ENCODE results near the gene SLC16A11. TPM values are rescaled to one million over a fixed set of nuclear protein-coding genes. Genes with fewer than 3 reads are reported as not detected.

SLC16A11 gene
- total and polyA plus RNA-seq, 2 donors from 2014 or later, result 2.1 to 7.8 TPM

DNA sequence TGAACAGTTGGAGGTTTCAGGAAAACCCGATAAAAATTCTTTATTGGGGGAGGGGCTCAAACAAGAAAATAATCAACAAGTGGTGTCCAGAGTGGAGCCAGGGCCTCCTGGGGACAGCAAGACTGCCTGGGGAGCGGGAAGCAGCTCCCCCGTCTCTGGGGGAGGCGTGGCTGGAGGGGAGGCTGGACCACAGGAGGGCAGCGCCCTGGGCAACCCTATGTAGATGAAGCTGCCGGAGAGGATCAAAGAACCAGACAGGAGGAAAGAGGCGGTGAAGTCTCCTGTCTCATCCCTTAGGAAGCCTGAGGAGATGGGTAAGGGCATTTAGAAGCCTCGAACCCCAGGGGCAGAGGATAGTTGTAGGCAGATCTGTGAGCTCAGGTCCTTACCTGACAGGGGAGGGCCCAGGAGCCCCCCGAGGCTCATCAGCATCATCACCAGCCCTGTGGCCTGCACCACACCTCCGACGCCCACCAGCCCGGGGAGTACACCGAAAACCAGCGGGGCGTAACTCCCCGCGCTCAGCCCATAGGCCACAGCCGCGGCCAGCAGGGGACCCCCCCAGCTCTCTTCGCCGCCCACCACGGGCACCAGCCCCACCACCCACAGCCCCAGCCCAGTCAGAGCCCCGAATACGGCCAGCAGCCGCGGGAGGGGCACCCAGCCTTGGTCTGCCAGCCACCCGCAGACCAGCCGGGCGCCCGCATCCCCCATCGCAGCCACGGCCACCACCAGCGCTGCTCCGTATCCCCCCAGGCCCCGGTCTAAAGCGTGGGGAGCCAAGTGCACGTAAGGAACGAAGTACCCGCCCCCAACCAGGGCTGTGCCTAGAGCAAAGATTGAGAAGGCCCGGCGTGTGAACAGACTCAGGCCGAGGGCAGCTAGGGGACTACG, 2.0 kb downstream of the SLC16A11 start:
- H3K36me3 ChIP-seq (ENCODE audit: control insufficient read depth in 2 of 3, insufficient read depth in 3 of 3, low read length in 3 of 3), result no peaks in the 10 kb centered on the region
- peaks cover 7% of the 10 kb centered on the region for H3K27me3 ChIP-seq (ENCODE audit: control insufficient read depth, insufficient read depth, low read length)
- no peak for FAIRE-seq
- no peak overlapping the region for H3K4me3 ChIP-seq (ENCODE audit: low read length in 3 of 3)
- peak in 4 of 5 donors; percentile 46 to 77 (median 63) for DNase-seq
- intact Hi-C loops (cut with DNase I), result no loop called here
- no peaks in the 10 kb centered on the region for H3K9me3 ChIP-seq (ENCODE audit: control insufficient read depth in 2 of 3, insufficient read depth in 1 of 3, low read length in 3 of 3)
- H3K27ac ChIP-seq (ENCODE audit: low read depth in 2 of 2, low read length in 2 of 2), result no peak overlapping the region
- H3K9ac ChIP-seq (ENCODE audit: low read length in 3 of 3), result no peak overlapping the region
- TF ChIP-seq CTCF (IDR thresholded peaks at IDR 0.05; ENCODE audit: borderline replicate concordance, extremely low read depth, insufficient read depth), result no peak
- H3K4me1 ChIP-seq (ENCODE audit: control insufficient read depth in 2 of 3, insufficient read depth in 2 of 3, low read depth in 1 of 3, low read length in 3 of 3), result peaks cover 3 to 24% (median 22%) of the 10 kb centered on the region in 3 donors

- Histone ChIP-seq H3K4me1 (ENCODE audit: control insufficient read depth in 2 of 3, insufficient read depth in 2 of 3, low read depth in 1 of 3, low read length in 3 of 3) (peaks cover 0 to 24% (median 22%) of the 10 kb centered on the region in 3 donors), H3K27ac (ENCODE audit: low read depth in 2 of 2, low read length in 2 of 2) (peak overlapping the region; percentile 33 to 80), H3K9me3 (ENCODE audit: control insufficient read depth in 2 of 3, insufficient read depth in 1 of 3, low read length in 3 of 3) (no peaks in the 10 kb centered on the region), H3K27me3 (ENCODE audit: control insufficient read depth, insufficient read depth, low read length) (peaks cover 7% of the 10 kb centered on the region), H3K4me3 (ENCODE audit: low read length in 3 of 3) (no peak overlapping the region), H3K36me3 (ENCODE audit: control insufficient read depth in 2 of 3, insufficient read depth in 3 of 3, low read length in 3 of 3) (no peaks in the 10 kb centered on the region), H3K9ac (ENCODE audit: low read length in 3 of 3) (no peak overlapping the region)
- FAIRE-seq, result no peak
- TF ChIP-seq CTCF (IDR thresholded peaks at IDR 0.05; ENCODE audit: borderline replicate concordance, extremely low read depth, insufficient read depth), result no peak
- no peak for DNase-seq
- intact Hi-C loops (cut with DNase I), result no loop called here
Observed at GRCh38 chr17:7039832-7040231, 4.1 kb downstream of the SLC16A11 start.

GRCh38 chr17:7038025-7038862, 5.6 kb downstream of the SLC16A11 start:
- intact Hi-C loops (cut with DNase I), result no loop called here
- FAIRE-seq (no peak), DNase-seq (no peak)
- TF ChIP-seq CTCF (IDR thresholded peaks at IDR 0.05; ENCODE audit: borderline replicate concordance, extremely low read depth, insufficient read depth), result no peak
- no peaks in the 10 kb centered on the region for H3K36me3 ChIP-seq (ENCODE audit: control insufficient read depth in 2 of 3, insufficient read depth in 3 of 3, low read length in 3 of 3)
- H3K4me3 ChIP-seq (ENCODE audit: low read length in 3 of 3), result peak overlapping the region in 1 of 3 donors; percentile 15
- peaks cover 0 to 23% (median 16%) of the 10 kb centered on the region in 3 donors for H3K4me1 ChIP-seq (ENCODE audit: control insufficient read depth in 2 of 3, insufficient read depth in 2 of 3, low read depth in 1 of 3, low read length in 3 of 3)
- H3K27me3 ChIP-seq (ENCODE audit: control insufficient read depth, insufficient read depth, low read length), result peaks cover 2% of the 10 kb centered on the region
- peak overlapping the region in 1 of 3 donors; percentile 34 for H3K9ac ChIP-seq (ENCODE audit: low read length in 3 of 3)
- H3K27ac ChIP-seq (ENCODE audit: low read depth in 2 of 2, low read length in 2 of 2), result peak overlapping the region; percentile 83 to 87
- H3K9me3 ChIP-seq (ENCODE audit: control insufficient read depth in 2 of 3, insufficient read depth in 1 of 3, low read length in 3 of 3), result no peaks in the 10 kb centered on the region
